Measurements from ENCODE around the gene IL1RL1. TPM values are rescaled to one million over a fixed set of nuclear protein-coding genes. Genes with fewer than 3 reads are reported as not detected.

Gene IL1RL1
- total and polyA plus RNA-seq, 2 experiments from 2014 or later: 6.0 to 13.1 TPM

- H4K20me1 ChIP-seq (ENCODE audit: insufficient read depth, poor library complexity, severe bottlenecking): no peaks in the 10 kb centered on the region
- no peaks in the 10 kb centered on the region for H3K4me1 ChIP-seq (ENCODE audit: insufficient read depth)
- H3K79me2 ChIP-seq: no peaks in the 10 kb centered on the region
- TF ChIP-seq EZH2phosphoT487 (IDR thresholded peaks at IDR 0.05; ENCODE audit: low read depth, severe bottlenecking, unreplicated experiment): no peak
- TF ChIP-seq, protein P1, sequence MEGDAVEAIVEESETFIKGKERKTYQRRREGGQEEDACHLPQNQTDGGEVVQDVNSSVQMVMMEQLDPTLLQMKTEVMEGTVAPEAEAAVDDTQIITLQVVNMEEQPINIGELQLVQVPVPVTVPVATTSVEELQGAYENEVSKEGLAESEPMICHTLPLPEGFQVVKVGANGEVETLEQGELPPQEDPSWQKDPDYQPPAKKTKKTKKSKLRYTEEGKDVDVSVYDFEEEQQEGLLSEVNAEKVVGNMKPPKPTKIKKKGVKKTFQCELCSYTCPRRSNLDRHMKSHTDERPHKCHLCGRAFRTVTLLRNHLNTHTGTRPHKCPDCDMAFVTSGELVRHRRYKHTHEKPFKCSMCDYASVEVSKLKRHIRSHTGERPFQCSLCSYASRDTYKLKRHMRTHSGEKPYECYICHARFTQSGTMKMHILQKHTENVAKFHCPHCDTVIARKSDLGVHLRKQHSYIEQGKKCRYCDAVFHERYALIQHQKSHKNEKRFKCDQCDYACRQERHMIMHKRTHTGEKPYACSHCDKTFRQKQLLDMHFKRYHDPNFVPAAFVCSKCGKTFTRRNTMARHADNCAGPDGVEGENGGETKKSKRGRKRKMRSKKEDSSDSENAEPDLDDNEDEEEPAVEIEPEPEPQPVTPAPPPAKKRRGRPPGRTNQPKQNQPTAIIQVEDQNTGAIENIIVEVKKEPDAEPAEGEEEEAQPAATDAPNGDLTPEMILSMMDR (IDR thresholded peaks at IDR 0.05; ENCODE audit: poor library complexity): no peak
- TF ChIP-seq EZH2 (IDR thresholded peaks at IDR 0.05; ENCODE audit: borderline replicate concordance): no peak
- DNase-seq (ENCODE audit: low spot score): no peak
- H3K9me2 ChIP-seq (replicated peaks; ENCODE audit: insufficient read depth): no peaks in the 10 kb centered on the region
- H3K4me3 ChIP-seq: no peak overlapping the region
- H3K36me3 ChIP-seq (replicated peaks; ENCODE audit: insufficient read depth, low read depth): no peaks in the 10 kb centered on the region
- H2AFZ ChIP-seq: no peak overlapping the region
- no peak overlapping the region for H3K27ac ChIP-seq
- H3K4me2 ChIP-seq: no peak overlapping the region
- H3K27me3 ChIP-seq: no peaks in the 10 kb centered on the region
- no peaks in the 10 kb centered on the region for H3K9me3 ChIP-seq (ENCODE audit: low read depth)
Measured at GRCh38 chr2:102296449-102296848, 14.9 kb upstream of the IL1RL1 start.

- no peak for TF ChIP-seq EZH2 (IDR thresholded peaks at IDR 0.05; ENCODE audit: borderline replicate concordance)
- no peak for TF ChIP-seq EZH2phosphoT487 (IDR thresholded peaks at IDR 0.05; ENCODE audit: low read depth, severe bottlenecking, unreplicated experiment)
- TF ChIP-seq, protein P1 (IDR thresholded peaks at IDR 0.05; ENCODE audit: poor library complexity): no peak
- no peaks in the 10 kb centered on the region for H3K9me2 ChIP-seq (replicated peaks; ENCODE audit: insufficient read depth)
- H3K4me3 ChIP-seq: no peak overlapping the region
- 57% methylated on average over 3 of the region's 3 CpGs for WGBS (ENCODE audit: low lambda C conversion rate, missing lambda C conversion rate)
- no peaks in the 10 kb centered on the region for H3K27me3 ChIP-seq
- no peaks in the 10 kb centered on the region for H3K9me3 ChIP-seq (ENCODE audit: low read depth)
- H3K4me2 ChIP-seq: no peak overlapping the region
- no peak overlapping the region for H2AFZ ChIP-seq
- no peaks in the 10 kb centered on the region for H3K79me2 ChIP-seq
- no peak for DNase-seq (ENCODE audit: low spot score)
- no peaks in the 10 kb centered on the region for H4K20me1 ChIP-seq (ENCODE audit: insufficient read depth, poor library complexity, severe bottlenecking)
- H3K36me3 ChIP-seq (replicated peaks; ENCODE audit: insufficient read depth, low read depth): no peaks in the 10 kb centered on the region
- H3K27ac ChIP-seq: peak overlapping the region; percentile 23
- no peaks in the 10 kb centered on the region for H3K4me1 ChIP-seq (ENCODE audit: insufficient read depth)
Measured at GRCh38 chr2:102297891-102298290, 13.5 kb upstream of the IL1RL1 start.

DNA sequence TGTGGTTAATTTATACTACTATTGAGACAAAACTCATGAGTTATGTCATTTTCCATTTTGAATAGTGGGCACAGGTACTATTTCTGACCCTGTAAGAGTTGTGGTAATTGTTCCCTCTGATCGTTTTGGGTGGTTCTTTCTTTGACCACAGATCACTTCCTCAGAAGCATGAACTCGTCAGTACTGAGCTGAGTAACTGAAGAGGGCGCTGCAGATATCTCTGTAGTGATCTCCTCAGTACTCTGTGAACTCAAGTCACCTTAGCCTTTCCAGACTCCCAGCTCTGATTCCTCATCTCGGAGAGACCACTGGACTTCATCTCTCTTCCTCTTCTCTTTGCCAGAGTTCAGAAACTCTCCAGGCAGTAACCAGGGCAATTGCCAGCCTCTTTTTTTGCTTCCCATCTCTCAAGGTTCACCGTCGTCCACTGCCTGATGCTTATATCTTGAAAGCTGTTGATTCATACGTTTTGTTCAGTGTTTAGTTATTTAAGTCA, 9.4 kb upstream of the IL1RL1 start:
- no peak overlapping the region for H3K27ac ChIP-seq
- no peaks in the 10 kb centered on the region for H3K4me1 ChIP-seq (ENCODE audit: insufficient read depth)
- H2AFZ ChIP-seq: no peak overlapping the region
- no peak overlapping the region for H3K4me3 ChIP-seq
- no peaks in the 10 kb centered on the region for H3K27me3 ChIP-seq
- DNase-seq (ENCODE audit: low spot score): peak; percentile 41
- no peaks in the 10 kb centered on the region for H3K9me2 ChIP-seq (replicated peaks; ENCODE audit: insufficient read depth)
- no peaks in the 10 kb centered on the region for H4K20me1 ChIP-seq (ENCODE audit: insufficient read depth, poor library complexity, severe bottlenecking)
- H3K36me3 ChIP-seq (replicated peaks; ENCODE audit: insufficient read depth, low read depth): no peaks in the 10 kb centered on the region
- no peaks in the 10 kb centered on the region for H3K79me2 ChIP-seq
- H3K4me2 ChIP-seq: no peak overlapping the region
- H3K9me3 ChIP-seq (ENCODE audit: low read depth): no peaks in the 10 kb centered on the region
- 31% methylated on average over 7 of the region's 7 CpGs for WGBS (ENCODE audit: low lambda C conversion rate, missing lambda C conversion rate)
- TF ChIP-seq EZH2phosphoT487 (IDR thresholded peaks at IDR 0.05; ENCODE audit: low read depth, severe bottlenecking, unreplicated experiment) (no peak), EZH2 (IDR thresholded peaks at IDR 0.05; ENCODE audit: borderline replicate concordance) (no peak)
- TF ChIP-seq, protein P1 (IDR thresholded peaks at IDR 0.05; ENCODE audit: poor library complexity): peak; percentile 30

DNA sequence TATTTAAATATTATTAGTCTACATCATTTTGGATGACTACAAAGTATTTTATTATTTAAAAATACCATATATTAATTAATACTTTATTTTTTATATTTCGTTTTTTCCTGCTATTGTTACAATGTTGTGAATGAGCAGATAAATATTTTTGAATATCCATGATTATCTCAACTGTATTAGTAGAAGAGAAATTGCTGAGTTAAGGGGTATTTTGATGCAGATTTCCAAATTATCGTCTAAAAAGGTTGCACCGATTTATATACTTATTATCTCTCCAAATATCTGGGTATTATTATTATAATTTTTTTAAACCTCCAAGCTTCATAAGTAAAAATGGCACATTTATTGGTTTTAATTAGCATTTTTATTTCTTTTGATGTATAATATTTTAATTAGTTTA, 8.9 kb upstream of the IL1RL1 start:
- Histone ChIP-seq H3K27me3 (no peaks in the 10 kb centered on the region), H4K20me1 (ENCODE audit: insufficient read depth, poor library complexity, severe bottlenecking) (no peaks in the 10 kb centered on the region), H3K4me1 (ENCODE audit: insufficient read depth) (no peaks in the 10 kb centered on the region), H3K79me2 (no peaks in the 10 kb centered on the region), H3K9me3 (ENCODE audit: low read depth) (no peaks in the 10 kb centered on the region), H3K36me3 (replicated peaks; ENCODE audit: insufficient read depth, low read depth) (no peaks in the 10 kb centered on the region), H3K9me2 (replicated peaks; ENCODE audit: insufficient read depth) (no peaks in the 10 kb centered on the region), H3K4me3 (no peak overlapping the region), H3K4me2 (no peak overlapping the region), H3K27ac (no peak overlapping the region), H2AFZ (no peak overlapping the region)
- 81% methylated on average over 3 of the region's 3 CpGs for WGBS (ENCODE audit: low lambda C conversion rate, missing lambda C conversion rate)
- no peak for DNase-seq (ENCODE audit: low spot score)
- TF ChIP-seq, protein P1 (IDR thresholded peaks at IDR 0.05; ENCODE audit: poor library complexity): no peak
- TF ChIP-seq EZH2 (IDR thresholded peaks at IDR 0.05; ENCODE audit: borderline replicate concordance): no peak
- TF ChIP-seq EZH2phosphoT487 (IDR thresholded peaks at IDR 0.05; ENCODE audit: low read depth, severe bottlenecking, unreplicated experiment): no peak
